ENCODE results near the gene SF1. TPM values are rescaled to one million over a fixed set of nuclear protein-coding genes. Genes with fewer than 3 reads are reported as not detected.

SF1 gene
- total and polyA plus RNA-seq, 2 donors (not counting 3 experiments of a cell fraction or from before 2014, with no cell fraction given): 95.0 to 342 TPM

DNA sequence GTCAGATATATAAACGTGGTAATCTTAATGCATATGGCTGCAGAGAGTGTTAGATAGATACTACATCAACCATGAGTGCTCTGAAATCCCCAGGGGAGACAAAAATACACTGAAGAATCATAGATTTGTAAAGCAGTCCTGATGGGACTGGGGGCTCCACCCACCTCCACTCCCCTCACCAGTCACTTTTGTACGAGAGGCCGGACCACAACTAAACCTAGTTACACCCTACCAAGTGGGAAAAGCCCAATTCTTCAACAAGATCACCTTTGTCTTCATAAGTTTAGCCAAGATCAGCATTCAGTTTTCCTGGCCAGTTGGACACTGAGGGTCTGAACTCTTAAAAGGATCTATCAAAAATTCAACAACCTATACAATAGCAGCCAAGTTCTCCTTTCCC is 1.5 kb downstream of the SF1 start:
- DNase-seq (ENCODE audit: low read depth, low spot score) (no peak), FAIRE-seq (no peak)
- Histone ChIP-seq H4K20me1 (replicated peaks; ENCODE audit: control insufficient read depth, extremely low read depth, insufficient read depth, low read length) (peaks cover 21% of the 10 kb centered on the region), H3K79me2 (ENCODE audit: control insufficient read depth, insufficient read depth, low read length) (peaks cover 57% of the 10 kb centered on the region), H2AFZ (ENCODE audit: low read depth, low read length) (no peak overlapping the region), H3K4me3 (replicated peaks in 1 of 3; ENCODE audit: insufficient read depth in 1 of 3, low read depth in 1 of 3, low read length in 3 of 3) (peak overlapping the region; percentile 7 to 85 (median 75)), H3K4me1 (ENCODE audit: control insufficient read depth, extremely low read depth, insufficient read depth, low read length) (peaks cover 38% of the 10 kb centered on the region), H3K27ac (ENCODE audit: insufficient read depth, low read depth, low read length) (peak overlapping the region; percentile 2), H3K9me3 (replicated peaks; ENCODE audit: control insufficient read depth, insufficient read depth, low read length) (no peaks in the 10 kb centered on the region), H3K27me3 (ENCODE audit: control insufficient read depth in 2 of 2, insufficient read depth in 2 of 2, low read length in 2 of 2) (no peaks in the 10 kb centered on the region), H3K9ac (replicated peaks; ENCODE audit: extremely low read depth, insufficient read depth, low read length) (peak overlapping the region; percentile 65), H3K9me1 (replicated peaks; ENCODE audit: control insufficient read depth, extremely low read depth, insufficient read depth, low read length) (no peaks in the 10 kb centered on the region), H3K4me2 (ENCODE audit: insufficient read depth, low read length) (peak overlapping the region; percentile 91), H3K36me3 (ENCODE audit: control insufficient read depth in 2 of 2, extremely low read depth in 1 of 2, insufficient read depth in 2 of 2, low read length in 2 of 2) (peaks cover 21 to 31% of the 10 kb centered on the region in 2 experiments)
- POLR2A ChIA-PET: no interaction called here
- dilution Hi-C loops (cut with MboI; ENCODE audit: extremely low pct_ligation_motif_present, low sequenced_read_pairs): no loop called here
- CTCF ChIA-PET: interaction anchor here (0.8 to 1.4 kb wide), 2 partner anchors 12 to 14 kb away, joined by 3 to 6 read pairs; no protein-coding TSS in a partner anchor
- intact Hi-C loops (cut with micrococcal nuclease): loop anchor here (1.0 kb wide), 1 partner anchor 117 kb away; no protein-coding TSS in a partner anchor
- BruUV-seq (replicated peaks): no TSS peak
- no peak for TF ChIP-seq MYC (IDR thresholded peaks at IDR 0.05; ENCODE audit: low read depth, low read length)
- TF ChIP-seq, protein P1, sequence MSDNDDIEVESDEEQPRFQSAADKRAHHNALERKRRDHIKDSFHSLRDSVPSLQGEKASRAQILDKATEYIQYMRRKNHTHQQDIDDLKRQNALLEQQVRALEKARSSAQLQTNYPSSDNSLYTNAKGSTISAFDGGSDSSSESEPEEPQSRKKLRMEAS (IDR thresholded peaks at IDR 0.05; ENCODE audit: insufficient read depth, insufficient read length): no peak

DNA sequence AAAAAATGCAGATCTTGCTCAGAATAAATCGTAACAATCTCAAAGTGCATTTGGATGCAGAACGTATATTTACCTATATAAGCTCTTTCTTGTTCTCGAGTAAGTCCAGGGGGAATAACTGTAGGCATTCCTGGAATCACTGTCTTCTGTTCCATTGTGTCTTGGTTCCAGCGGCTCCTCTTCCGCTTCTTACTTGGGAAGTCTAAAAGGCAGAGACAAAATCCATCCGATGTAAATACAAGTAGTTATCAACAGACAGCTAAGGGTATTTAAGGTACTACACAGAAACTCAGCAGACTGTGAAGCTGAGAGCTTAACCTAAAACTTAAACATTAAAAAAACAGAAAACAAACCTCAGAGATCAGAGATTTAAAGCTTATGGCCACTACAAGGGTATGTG is 1.9 kb downstream of the SF1 start:
- no peaks in the 10 kb centered on the region for H3K27me3 ChIP-seq (ENCODE audit: control insufficient read depth in 2 of 2, insufficient read depth in 2 of 2, low read length in 2 of 2)
- H3K4me3 ChIP-seq (replicated peaks in 1 of 3; ENCODE audit: insufficient read depth in 1 of 3, low read depth in 1 of 3, low read length in 3 of 3): peak overlapping the region in 2 of 3 experiments; percentile 7 to 85
- H3K36me3 ChIP-seq (ENCODE audit: control insufficient read depth in 2 of 2, extremely low read depth in 1 of 2, insufficient read depth in 2 of 2, low read length in 2 of 2): peaks cover 21 to 35% of the 10 kb centered on the region in 2 experiments
- H3K9me1 ChIP-seq (replicated peaks; ENCODE audit: control insufficient read depth, extremely low read depth, insufficient read depth, low read length): no peaks in the 10 kb centered on the region
- peaks cover 62% of the 10 kb centered on the region for H3K79me2 ChIP-seq (ENCODE audit: control insufficient read depth, insufficient read depth, low read length)
- FAIRE-seq: no peak
- peak overlapping the region; percentile 65 for H3K9ac ChIP-seq (replicated peaks; ENCODE audit: extremely low read depth, insufficient read depth, low read length)
- no peak overlapping the region for H2AFZ ChIP-seq (ENCODE audit: low read depth, low read length)
- DNase-seq (ENCODE audit: low read depth, low spot score): no peak
- no peak overlapping the region for H3K27ac ChIP-seq (ENCODE audit: insufficient read depth, low read depth, low read length)
- dilution Hi-C loops (cut with MboI; ENCODE audit: extremely low pct_ligation_motif_present, low sequenced_read_pairs) (no loop called here), intact Hi-C loops (cut with micrococcal nuclease) (no loop called here)
- H3K9me3 ChIP-seq (replicated peaks; ENCODE audit: control insufficient read depth, insufficient read depth, low read length): no peaks in the 10 kb centered on the region
- peaks cover 25% of the 10 kb centered on the region for H4K20me1 ChIP-seq (replicated peaks; ENCODE audit: control insufficient read depth, extremely low read depth, insufficient read depth, low read length)
- ChIA-PET CTCF (no interaction called here), POLR2A (no interaction called here)
- H3K4me1 ChIP-seq (ENCODE audit: control insufficient read depth, extremely low read depth, insufficient read depth, low read length): peaks cover 42% of the 10 kb centered on the region
- TF ChIP-seq, protein P1 (IDR thresholded peaks at IDR 0.05; ENCODE audit: insufficient read depth, insufficient read length): no peak
- TF ChIP-seq FOS (IDR thresholded peaks at IDR 0.05; ENCODE audit: borderline replicate concordance, insufficient read depth, low read length) (no peak), EZH2 (IDR thresholded peaks at IDR 0.05; ENCODE audit: borderline replicate concordance, low read depth, low read length, severe bottlenecking) (no peak), POLR2AphosphoS5 (IDR thresholded peaks at IDR 0.05; ENCODE audit: insufficient read depth, low read depth, low read length) (no peak), MYC (IDR thresholded peaks at IDR 0.05; ENCODE audit: low read depth, low read length) (no peak), POLR2A (IDR thresholded peaks at IDR 0.05; ENCODE audit: low read depth, low read length) (no peak), GATA2 (IDR thresholded peaks at IDR 0.05; ENCODE audit: insufficient read depth, insufficient read length, low read depth, low read length) (no peak), JUN (IDR thresholded peaks at IDR 0.05; ENCODE audit: borderline replicate concordance, insufficient read depth, insufficient read length, low read depth) (no peak)
- TF ChIP-seq, protein P2, sequence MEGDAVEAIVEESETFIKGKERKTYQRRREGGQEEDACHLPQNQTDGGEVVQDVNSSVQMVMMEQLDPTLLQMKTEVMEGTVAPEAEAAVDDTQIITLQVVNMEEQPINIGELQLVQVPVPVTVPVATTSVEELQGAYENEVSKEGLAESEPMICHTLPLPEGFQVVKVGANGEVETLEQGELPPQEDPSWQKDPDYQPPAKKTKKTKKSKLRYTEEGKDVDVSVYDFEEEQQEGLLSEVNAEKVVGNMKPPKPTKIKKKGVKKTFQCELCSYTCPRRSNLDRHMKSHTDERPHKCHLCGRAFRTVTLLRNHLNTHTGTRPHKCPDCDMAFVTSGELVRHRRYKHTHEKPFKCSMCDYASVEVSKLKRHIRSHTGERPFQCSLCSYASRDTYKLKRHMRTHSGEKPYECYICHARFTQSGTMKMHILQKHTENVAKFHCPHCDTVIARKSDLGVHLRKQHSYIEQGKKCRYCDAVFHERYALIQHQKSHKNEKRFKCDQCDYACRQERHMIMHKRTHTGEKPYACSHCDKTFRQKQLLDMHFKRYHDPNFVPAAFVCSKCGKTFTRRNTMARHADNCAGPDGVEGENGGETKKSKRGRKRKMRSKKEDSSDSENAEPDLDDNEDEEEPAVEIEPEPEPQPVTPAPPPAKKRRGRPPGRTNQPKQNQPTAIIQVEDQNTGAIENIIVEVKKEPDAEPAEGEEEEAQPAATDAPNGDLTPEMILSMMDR (IDR thresholded peaks at IDR 0.05; ENCODE audit: extremely low read depth in 1 of 2, insufficient read depth in 1 of 2, low read depth in 1 of 2, low read length in 2 of 2): no peak
- no TSS peak for BruUV-seq (replicated peaks)
- H3K4me2 ChIP-seq (ENCODE audit: insufficient read depth, low read length): peak overlapping the region; percentile 91

Data from endothelial cell of umbilical vein (primary cell).